HepG2 (cell line): Measurements from ENCODE around the gene C1orf35. TPM values are rescaled to one million over a fixed set of nuclear protein-coding genes. Genes with fewer than 3 reads are reported as not detected.

Experiments
- ATAC-seq: fragments of 200-7000 bp; cut with Tn5 transposase; 3 replicates; pipeline ENCODE4 v1.9.1; 2020; ENCODE audit warnings: mild to moderate bottlenecking, moderate library complexity
- BruUV-seq: library from RNA; stranded (reverse); fragments of 400-500 nt; replicated peaks from 2 replicates; lab custom pipeline; 2021; lab: Mats Ljungman, UMichigan
- CTCF ChIA-PET: fragments of 300-600 bp; formaldehyde crosslinking; extraction: SDS; loops from one replicate; lab custom pipeline; 2021; ENCODE audit warnings: low total read pairs, inconsistent platforms, low intra/inter-chr PET ratio; lab: Yijun Ruan, JAX
- POLR2A ChIA-PET: fragments of 350-600 bp; sonication (Branson Sonifier 250); formaldehyde crosslinking; loops from one replicate; lab custom pipeline; 2020; ENCODE audit warnings: antibody characterized with exemption, inconsistent platforms; lab: Yijun Ruan, JAX
- DNase-seq: peaks from one replicate; pipeline ENCODE4 v3.0.0-alpha.2; 2015; ENCODE audit warnings: low spot score
- FAIRE-seq: peaks from 3 replicates; lab custom pipeline; 2011; peaks lifted over from hg19 to GRCh38; lab: Jason Lieb, UNC
- H2AFZ ChIP-seq: one replicate; pipeline ENCODE4 v1.6.1; 2011; ENCODE audit warnings: low read length, inconsistent platforms
- H3K27ac ChIP-seq: fragments of 300-600 bp; 3 replicates; pipeline ENCODE4 v1.8.0; 2011; ENCODE audit warnings: mixed run types, mild to moderate bottlenecking, mixed read lengths, low read length, inconsistent platforms; ENCODE audit not compliant: insufficient read depth; ENCODE audit errors: extremely low read length
- H3K27me3 ChIP-seq, 2 experiments: fragments of 200-600 bp in 1 of 2; 2 replicates in 1 of 2; 3 replicates in 1 of 2; pipeline versions ENCODE4 v1.6.0 to v1.8.0; 2011; ENCODE audit warnings: low read length in 2 of 2, mild to moderate bottlenecking in 2 of 2, moderate library complexity in 2 of 2, inconsistent platforms in 1 of 2; ENCODE audit not compliant: insufficient read depth in 2 of 2, control insufficient read depth in 1 of 2
- H3K36me3 ChIP-seq, 2 experiments: fragments of 200-600 bp in 1 of 2; replicated peaks in 1 of 2; 2 replicates in 1 of 2; 3 replicates in 1 of 2; pipeline versions ENCODE4 v1.5.1 to v1.8.0; 2011; ENCODE audit warnings: low read length in 2 of 2, inconsistent platforms in 1 of 2; ENCODE audit not compliant: insufficient read depth in 2 of 2, control insufficient read depth in 1 of 2
- H3K4me1 ChIP-seq: 2 replicates; pipeline ENCODE4 v1.5.1; 2012; ENCODE audit warnings: low read length, inconsistent platforms; ENCODE audit not compliant: insufficient read depth
- H3K4me2 ChIP-seq: 2 replicates; pipeline ENCODE4 v1.6.0; 2011; ENCODE audit warnings: low read depth, low read length, inconsistent platforms
- H3K4me3 ChIP-seq, 3 experiments: fragments of 200-600 bp in 1 of 3; sonication (generic), shearing (Covaris generic) in 1 of 3; replicated peaks in 1 of 3; 2 replicates each; pipeline ENCODE4 v1.5.1; 2011 to 2016; ENCODE audit warnings: low read length in 3 of 3, inconsistent platforms in 2 of 3, low read depth in 2 of 3, mild to moderate bottlenecking in 2 of 3, control low read depth in 1 of 3, mixed read lengths in 1 of 3; ENCODE audit not compliant: insufficient read depth in 1 of 3
- H3K79me2 ChIP-seq: one replicate; pipeline ENCODE4 v1.6.1; 2011; ENCODE audit warnings: low read length, inconsistent platforms; ENCODE audit not compliant: insufficient read depth
- H3K9ac ChIP-seq: 2 replicates; pipeline ENCODE4 v1.6.0; 2011; ENCODE audit warnings: mild to moderate bottlenecking, low read depth, low read length, inconsistent platforms; ENCODE audit not compliant: insufficient read depth
- H3K9me3 ChIP-seq: 2 replicates; pipeline ENCODE4 v1.5.1; 2012; ENCODE audit warnings: mild to moderate bottlenecking, low read length
- H4K20me1 ChIP-seq: 2 replicates; pipeline ENCODE4 v1.6.0; 2011; ENCODE audit warnings: inconsistent platforms, mild to moderate bottlenecking, low read length, moderate library complexity; ENCODE audit not compliant: insufficient read depth
- ARNTL ChIP-seq: sonication (generic); formaldehyde crosslinking; IDR thresholded peaks from 2 replicates; pipeline ENCODE4 v1.4.0; 2020; ENCODE audit warnings: mild to moderate bottlenecking, missing genetic modification reagents
- GABPA ChIP-seq, 2 experiments: IDR thresholded peaks; 2 replicates each; pipeline ENCODE4 v1.6.1; 2011 to 2016; ENCODE audit warnings: low read depth in 2 of 2, low read length in 1 of 2, missing biosample characterization in 1 of 2, missing genetic modification characterization in 1 of 2
- KAT8 ChIP-seq: IDR thresholded peaks from 2 replicates; pipeline ENCODE4 v1.6.1; 2016; ENCODE audit warnings: missing genetic modification reagents, missing compliant biosample characterization
- MED8 ChIP-seq: sonication (generic); formaldehyde crosslinking; IDR thresholded peaks from 2 replicates; pipeline ENCODE4 v1.8.1; 2023; ENCODE audit warnings: mild to moderate bottlenecking, missing genetic modification reagents; ENCODE audit not compliant: insufficient replicate concordance
- NFE2L2 ChIP-seq: fragments of 150-350 bp; IDR thresholded peaks from 2 replicates; pipeline ENCODE4 v1.6.1; 2014; ENCODE audit warnings: low read length
- NR1H2 ChIP-seq: sonication (generic); formaldehyde crosslinking; IDR thresholded peaks from 2 replicates; pipeline ENCODE4 v1.8.1; 2022; ENCODE audit warnings: low read depth, missing genetic modification reagents, borderline replicate concordance
- POLR2A ChIP-seq, 2 experiments: IDR thresholded peaks; 2 replicates each; pipeline ENCODE4 v1.6.1; 2011; ENCODE audit warnings: low read depth in 2 of 2, low read length in 2 of 2, mild to moderate bottlenecking in 1 of 2, moderate library complexity in 1 of 2; ENCODE audit not compliant: insufficient read depth in 1 of 2
- SIN3A ChIP-seq: IDR thresholded peaks from 2 replicates; pipeline ENCODE4 v1.6.1; 2011; ENCODE audit warnings: low read depth, mild to moderate bottlenecking, control low read depth, low read length, borderline replicate concordance
- YEATS2 ChIP-seq: sonication (generic); formaldehyde crosslinking; IDR thresholded peaks from 2 replicates; pipeline ENCODE4 v1.4.0; 2020; ENCODE audit warnings: missing genetic modification reagents, borderline replicate concordance
- ZBTB1 ChIP-seq: sonication (generic); formaldehyde crosslinking; IDR thresholded peaks from 2 replicates; pipeline ENCODE4 v1.4.0; 2020; ENCODE audit warnings: missing genetic modification reagents, borderline replicate concordance
- ZBTB7A ChIP-seq: sonication (generic); formaldehyde crosslinking; IDR thresholded peaks from 2 replicates; pipeline ENCODE4 v1.8.0; 2022; ENCODE audit warnings: mild to moderate bottlenecking, missing genetic modification reagents
- ZFAT ChIP-seq: sonication (generic); formaldehyde crosslinking; conservative IDR thresholded peaks from 2 replicates; pipeline ENCODE4 v1.8.1; 2023; ENCODE audit warnings: missing genetic modification reagents, inconsistent platforms
- ZFY ChIP-seq: sonication (generic); formaldehyde crosslinking; IDR thresholded peaks from 2 replicates; pipeline ENCODE4 v1.4.0; 2020; ENCODE audit warnings: missing genetic modification reagents
- ZNF12 ChIP-seq: sonication (generic); formaldehyde crosslinking; IDR thresholded peaks from 2 replicates; pipeline ENCODE4 v1.5.0; 2020; ENCODE audit warnings: missing genetic modification reagents
- ZNF674 ChIP-seq: sonication (generic); formaldehyde crosslinking; IDR thresholded peaks from 2 replicates; pipeline ENCODE4 v1.5.0; 2020; ENCODE audit warnings: low read depth, mild to moderate bottlenecking, missing genetic modification reagents
- ZNF891 ChIP-seq: sonication (generic); formaldehyde crosslinking; IDR thresholded peaks from 2 replicates; pipeline ENCODE4 v1.5.0; 2020; ENCODE audit warnings: mild to moderate bottlenecking, missing genetic modification reagents
- WGBS: methylation state at CpG from one replicate; pipeline ENCODE4 v1.1.6; 2017; ENCODE audit warnings: low lambda C conversion rate; 5-methylcytosine and 5-hydroxymethylcytosine counted together
- in situ Hi-C: cut with HindIII; loops from 2 replicates; pipeline ENCODE4 v1.10.0; 2017; ENCODE audit warnings: low pct_unique_long_range_greater_than_20kb; ENCODE audit not compliant: extremely low pct_ligation_motif_present
- intact Hi-C: fragments of 100-400 bp; cut with micrococcal nuclease; formaldehyde crosslinking; loops from one replicate; pipeline ENCODE4 v1.10.0; 2022; ENCODE audit not compliant: unreplicated experiment
- polyA plus RNA-seq, 8 experiments: library from polyadenylated mRNA; depleted of rRNA in 3 of 8; stranded (reverse) in 7 of 8; unstranded in 1 of 8; fragments of >200 nt; fragmentation: Illumina TruSeq in 4 of 8; extraction: Trizol in 4 of 8; gene quantifications; 2 replicates each; pipeline versions ENCODE4 v1.2.1 to v1.2.3, GENCODE V29; 2011 to 2016; ENCODE audit warnings: low read depth in 4 of 8, missing spikeins in 1 of 8, mixed read lengths in 1 of 8; ENCODE audit not compliant: insufficient read depth in 1 of 8
- total RNA-seq, 5 experiments: library from RNA; depleted of rRNA; stranded (reverse); fragments of >200 nt; fragmentation: Illumina TruSeq; extraction: Trizol; gene quantifications; 2 replicates each; pipeline ENCODE4 v1.2.3, GENCODE V29; 2016; ENCODE audit warnings: low read depth in 1 of 5
- TF ChIP-seq, protein P1 (sequence below): sonication (generic); formaldehyde crosslinking; IDR thresholded peaks from 2 replicates; pipeline ENCODE4 v1.8.0; 2022; ENCODE audit warnings: mild to moderate bottlenecking, missing genetic modification reagents, moderate library complexity
- TF ChIP-seq, protein P2 (sequence below): IDR thresholded peaks from 2 replicates; pipeline ENCODE4 v1.6.1; 2012; ENCODE audit warnings: low read depth, low read length, improper control_type of control experiment
- TF ChIP-seq, protein P3 (sequence below): sonication (generic); formaldehyde crosslinking; conservative IDR thresholded peaks from 2 replicates; pipeline ENCODE4 v1.8.1; 2023; ENCODE audit warnings: missing genetic modification reagents
- TF ChIP-seq, protein P4 (sequence below): sonication (generic); formaldehyde crosslinking; IDR thresholded peaks from 2 replicates; pipeline ENCODE4 v1.5.1; 2020; ENCODE audit warnings: missing genetic modification reagents, mild to moderate bottlenecking, borderline replicate concordance

The C1orf35 gene
- total and polyA plus RNA-seq, 2 of the 13 experiments (the other 11 are each of a cell fraction or from before 2014, with no cell fraction given), result 8.1 to 19.3 TPM

DNA sequence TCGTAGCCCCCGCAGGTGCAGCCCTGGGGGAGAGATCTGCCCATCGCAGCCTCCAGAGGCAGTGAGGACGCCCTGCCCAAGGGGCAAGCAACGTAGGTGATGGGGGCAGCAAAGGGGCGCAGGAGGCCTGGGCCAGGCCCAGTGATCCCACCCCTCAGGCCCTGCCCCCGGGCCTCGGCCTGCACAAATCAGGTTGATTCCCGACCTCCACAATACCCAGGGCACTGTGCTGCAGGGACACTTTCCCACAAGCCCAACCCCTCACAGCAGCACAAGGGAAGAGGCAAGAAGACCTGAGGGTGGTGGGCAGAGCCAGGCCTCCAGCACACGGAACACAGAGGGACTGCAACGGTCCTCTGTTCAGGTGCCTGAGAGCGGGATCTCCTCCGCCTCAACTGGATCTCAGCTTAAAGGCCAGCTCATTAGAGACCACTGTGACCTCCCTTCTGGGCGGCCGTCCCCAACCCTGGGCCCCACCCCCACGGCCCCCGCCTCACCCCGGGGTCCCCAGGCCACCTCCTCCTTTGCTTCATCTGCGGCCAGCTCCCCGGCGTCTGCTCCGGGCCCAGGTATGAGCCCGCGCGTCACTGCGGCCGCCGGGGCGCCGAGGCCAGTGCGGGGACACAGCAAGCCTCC, 21.4 kb downstream of the C1orf35 start:
- intact Hi-C loops, result loop anchor here (10.0 kb wide), 1 partner anchor 1147 kb away; no protein-coding TSS in a partner anchor
- Histone ChIP-seq H3K36me3 (peaks cover 0 to 8% of the 10 kb centered on the region in 2 experiments; a peak in 2 of 5 replicates), H3K9ac (peak overlapping the region; percentile 100), H3K79me2 (peaks cover 54% of the 10 kb centered on the region), H2AFZ (no peak overlapping the region), H3K4me3 (peak overlapping the region; percentile 70 to 93 (median 85)), H3K9me3 (no peaks in the 10 kb centered on the region), H3K4me1 (peaks cover 34% of the 10 kb centered on the region), H3K27ac (peak overlapping the region; percentile 72), H4K20me1 (peaks cover 34% of the 10 kb centered on the region), H3K4me2 (peak overlapping the region; percentile 96), H3K27me3 (no peaks in the 10 kb centered on the region; a peak in 1 of 5 replicates)
- ATAC-seq, result peak; percentile 45
- no peak for FAIRE-seq
- 16% methylated on average over 6 of the region's 31 CpGs for WGBS
- ChIA-PET POLR2A (interaction anchor here (1.0 to 2.1 kb wide), 8 partner anchors 8 to 92 kb away, joined by 3 to 18 read pairs (median 4); partner anchors contain the start of gene IBA57), CTCF (no interaction called here)
- DNase-seq, result no peak
- in situ Hi-C loops, result no loop called here
- BruUV-seq, result TSS peak; percentile 36
- TF ChIP-seq KAT8 (CRISPR knock-in tag) (no peak; the same call in 1 of the 2 replicates), ZNF12 (CRISPR knock-in tag) (0 out of 2 replicates have a peak, but pooled peaks have one; percentile 13), ZBTB1 (CRISPR knock-in tag) (no peak), ZFY (CRISPR knock-in tag) (peak; percentile 58; the same call in 1 of the 2 replicates), GABPA (IDR thresholded peaks at IDR 0.05; ENCODE audit: low read depth, low read length) (no peak), GABPA (CRISPR knock-in tag; IDR thresholded peaks at IDR 0.05; ENCODE audit: low read depth) (no peak), ZNF891 (CRISPR knock-in tag) (0 out of 2 replicates have a peak, but pooled peaks have one; percentile 2), NFE2L2 (no peak), ZBTB7A (peak; percentile 71; the same call in 1 of the 2 replicates), ZFAT (no peak), MED8 (CRISPR knock-in tag) (no peak), POLR2A (IDR thresholded peaks at IDR 0.05; ENCODE audit: insufficient read depth in 1 of 2, low read depth in 2 of 2, low read length in 2 of 2) (peak in 1 of 2 experiments; percentile 62), NR1H2 (no peak), YEATS2 (CRISPR knock-in tag) (no peak), SIN3A (peak; percentile 14; the same call in 1 of the 2 replicates), ARNTL (CRISPR knock-in tag) (no peak), ZNF674 (CRISPR knock-in tag) (no peak)
- TF ChIP-seq, protein P1, sequence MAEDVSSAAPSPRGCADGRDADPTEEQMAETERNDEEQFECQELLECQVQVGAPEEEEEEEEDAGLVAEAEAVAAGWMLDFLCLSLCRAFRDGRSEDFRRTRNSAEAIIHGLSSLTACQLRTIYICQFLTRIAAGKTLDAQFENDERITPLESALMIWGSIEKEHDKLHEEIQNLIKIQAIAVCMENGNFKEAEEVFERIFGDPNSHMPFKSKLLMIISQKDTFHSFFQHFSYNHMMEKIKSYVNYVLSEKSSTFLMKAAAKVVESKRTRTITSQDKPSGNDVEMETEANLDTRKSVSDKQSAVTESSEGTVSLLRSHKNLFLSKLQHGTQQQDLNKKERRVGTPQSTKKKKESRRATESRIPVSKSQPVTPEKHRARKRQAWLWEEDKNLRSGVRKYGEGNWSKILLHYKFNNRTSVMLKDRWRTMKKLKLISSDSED, result no peak
- TF ChIP-seq, protein P2, sequence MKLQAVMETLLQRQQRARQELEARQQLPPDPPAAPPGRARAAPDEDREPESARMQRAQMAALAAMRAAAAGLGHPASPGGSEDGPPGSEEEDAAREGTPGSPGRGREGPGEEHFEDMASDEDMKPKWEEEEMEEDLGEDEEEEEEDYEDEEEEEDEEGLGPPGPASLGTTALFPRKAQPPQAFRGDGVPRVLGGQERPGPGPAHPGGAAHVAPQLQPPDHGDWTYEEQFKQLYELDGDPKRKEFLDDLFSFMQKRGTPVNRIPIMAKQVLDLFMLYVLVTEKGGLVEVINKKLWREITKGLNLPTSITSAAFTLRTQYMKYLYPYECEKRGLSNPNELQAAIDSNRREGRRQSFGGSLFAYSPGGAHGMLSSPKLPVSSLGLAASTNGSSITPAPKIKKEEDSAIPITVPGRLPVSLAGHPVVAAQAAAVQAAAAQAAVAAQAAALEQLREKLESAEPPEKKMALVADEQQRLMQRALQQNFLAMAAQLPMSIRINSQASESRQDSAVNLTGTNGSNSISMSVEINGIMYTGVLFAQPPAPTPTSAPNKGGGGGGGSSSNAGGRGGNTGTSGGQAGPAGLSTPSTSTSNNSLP, result no peak
- TF ChIP-seq, protein P3, sequence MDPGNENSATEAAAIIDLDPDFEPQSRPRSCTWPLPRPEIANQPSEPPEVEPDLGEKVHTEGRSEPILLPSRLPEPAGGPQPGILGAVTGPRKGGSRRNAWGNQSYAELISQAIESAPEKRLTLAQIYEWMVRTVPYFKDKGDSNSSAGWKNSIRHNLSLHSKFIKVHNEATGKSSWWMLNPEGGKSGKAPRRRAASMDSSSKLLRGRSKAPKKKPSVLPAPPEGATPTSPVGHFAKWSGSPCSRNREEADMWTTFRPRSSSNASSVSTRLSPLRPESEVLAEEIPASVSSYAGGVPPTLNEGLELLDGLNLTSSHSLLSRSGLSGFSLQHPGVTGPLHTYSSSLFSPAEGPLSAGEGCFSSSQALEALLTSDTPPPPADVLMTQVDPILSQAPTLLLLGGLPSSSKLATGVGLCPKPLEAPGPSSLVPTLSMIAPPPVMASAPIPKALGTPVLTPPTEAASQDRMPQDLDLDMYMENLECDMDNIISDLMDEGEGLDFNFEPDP (CRISPR knock-in tag), result no peak
- TF ChIP-seq, protein P4, sequence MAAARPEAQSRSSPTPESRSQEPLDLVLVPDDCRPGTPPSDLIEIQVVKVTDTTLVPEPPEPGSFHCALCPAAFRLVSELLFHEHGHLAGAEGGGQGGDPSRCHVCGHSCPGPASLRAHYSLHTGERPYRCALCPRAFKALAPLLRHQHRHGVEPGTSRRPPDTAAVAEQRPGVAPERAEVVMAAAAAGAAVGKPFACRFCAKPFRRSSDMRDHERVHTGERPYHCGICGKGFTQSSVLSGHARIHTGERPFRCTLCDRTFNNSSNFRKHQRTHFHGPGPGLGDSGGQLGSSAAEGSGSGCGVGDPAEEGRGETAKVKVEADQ (CRISPR knock-in tag), result no peak
